Trophoblast cell (in vitro differentiated cells and primary cell): ENCODE data around the gene CDRT4.
A peak's percentile ranks its signal among the peaks of the same experiment; 100 is the strongest.

Experiments used
- DNase-seq, 2 donors: peaks; one replicate each; pipeline ENCODE4 v3.0.0-alpha.2; 2016
- H2AFZ ChIP-seq: 2 replicates; pipeline ENCODE4 v1.6.1; 2013; ENCODE audit warnings: low read length, moderate library complexity, mild to moderate bottlenecking; ENCODE audit not compliant: insufficient read depth, poor library complexity
- H2AK5ac ChIP-seq: 2 replicates; pipeline ENCODE4 v1.6.1; 2013; ENCODE audit warnings: mild to moderate bottlenecking, low read length
- H2BK120ac ChIP-seq: 2 replicates; pipeline ENCODE4 v1.6.1; 2013; ENCODE audit warnings: low read length, mild to moderate bottlenecking, moderate library complexity; ENCODE audit not compliant: insufficient read depth, poor library complexity
- H2BK12ac ChIP-seq: 2 replicates; pipeline ENCODE4 v1.6.1; 2013; ENCODE audit warnings: mild to moderate bottlenecking, low read length, moderate library complexity
- H2BK5ac ChIP-seq: 2 replicates; pipeline ENCODE4 v1.6.1; 2013; ENCODE audit warnings: low read length, low read depth, moderate library complexity, mild to moderate bottlenecking; ENCODE audit not compliant: poor library complexity
- H3K14ac ChIP-seq: 2 replicates; pipeline ENCODE4 v1.6.1; 2013; ENCODE audit warnings: mild to moderate bottlenecking, low read length
- H3K18ac ChIP-seq: 2 replicates; pipeline ENCODE4 v1.6.1; 2013; ENCODE audit warnings: mild to moderate bottlenecking, low read length
- H3K23ac ChIP-seq: 2 replicates; pipeline ENCODE4 v1.6.1; 2013; ENCODE audit warnings: low read length
- H3K27ac ChIP-seq: 2 replicates; pipeline ENCODE4 v1.5.1; 2013; ENCODE audit warnings: low read depth, mild to moderate bottlenecking, inconsistent platforms, low read length, moderate library complexity
- H3K27me3 ChIP-seq: 2 replicates; pipeline ENCODE4 v1.6.1; 2013; ENCODE audit warnings: inconsistent platforms, mild to moderate bottlenecking, low read length, moderate library complexity; ENCODE audit not compliant: insufficient read depth
- H3K36me3 ChIP-seq, 2 experiments: 1 replicate in 1 of 2; 2 replicates in 1 of 2; pipeline ENCODE4 v1.6.1; 2013; ENCODE audit warnings: low read length in 2 of 2, mild to moderate bottlenecking in 2 of 2, moderate library complexity in 1 of 2; ENCODE audit not compliant: insufficient read depth in 2 of 2, control insufficient read depth in 1 of 2
- H3K4ac ChIP-seq: 2 replicates; pipeline ENCODE4 v1.6.1; 2013; ENCODE audit warnings: low read depth, mild to moderate bottlenecking, low read length, moderate library complexity
- H3K4me1 ChIP-seq, 2 experiments: 1 replicate in 1 of 2; 2 replicates in 1 of 2; pipeline ENCODE4 v1.6.1; 2013; ENCODE audit warnings: low read length in 2 of 2, mild to moderate bottlenecking in 2 of 2, moderate library complexity in 1 of 2; ENCODE audit not compliant: insufficient read depth in 2 of 2, control insufficient read depth in 1 of 2
- H3K4me2 ChIP-seq: 2 replicates; pipeline ENCODE4 v1.6.1; 2013; ENCODE audit warnings: inconsistent platforms, mild to moderate bottlenecking, low read length, moderate library complexity
- H3K4me3 ChIP-seq: 2 replicates; pipeline ENCODE4 v1.5.1; 2013; ENCODE audit warnings: mild to moderate bottlenecking, low read depth, low read length, inconsistent platforms
- H3K79me1 ChIP-seq: one replicate; pipeline ENCODE4 v1.6.1; 2013; ENCODE audit warnings: low read length
- H3K79me2 ChIP-seq: 2 replicates; pipeline ENCODE4 v1.6.1; 2013; ENCODE audit warnings: low read length, mild to moderate bottlenecking; ENCODE audit not compliant: control insufficient read depth, insufficient read depth, poor library complexity
- H3K9ac ChIP-seq: 2 replicates; pipeline ENCODE4 v1.6.1; 2013; ENCODE audit warnings: mild to moderate bottlenecking, low read length
- H3K9me3 ChIP-seq: 2 replicates; pipeline ENCODE4 v1.6.1; 2013; ENCODE audit warnings: low read depth, mild to moderate bottlenecking, control low read depth, inconsistent platforms, low read length; ENCODE audit not compliant: insufficient read depth
- H4K12ac ChIP-seq: 2 replicates; pipeline ENCODE4 v1.6.1; 2013; ENCODE audit warnings: low read depth, mild to moderate bottlenecking, low read length, moderate library complexity
- H4K8ac ChIP-seq: 2 replicates; pipeline ENCODE4 v1.6.1; 2013; ENCODE audit warnings: low read depth, mild to moderate bottlenecking, low read length, moderate library complexity
- H4K91ac ChIP-seq: one replicate; pipeline ENCODE4 v1.6.1; 2013; ENCODE audit warnings: low read depth, mild to moderate bottlenecking, low read length, moderate library complexity
- WGBS: extraction: QIAGEN DNeasy Blood & Tissue Kit; methylation state at CpG from one replicate; pipeline ENCODE4 v1.1.7; 2013; ENCODE audit warnings: missing lambda C conversion rate; ENCODE audit not compliant: insufficient read length, insufficient coverage; ENCODE audit errors: extremely low coverage; 5-methylcytosine and 5-hydroxymethylcytosine counted together

The CDRT4 gene

GRCh38 chr17:15444805-15445204 is 22.6 kb downstream of the CDRT4 start:
- H4K8ac ChIP-seq: no peak overlapping the region
- no peak overlapping the region for H2AK5ac ChIP-seq
- WGBS: no CpG with 5 or more reads among the region's 4 CpGs
- H3K9ac ChIP-seq: no peak overlapping the region
- H3K14ac ChIP-seq: no peak overlapping the region
- no peak overlapping the region for H3K4ac ChIP-seq
- H3K18ac ChIP-seq: no peak overlapping the region
- no peak overlapping the region for H4K12ac ChIP-seq
- no peak overlapping the region for H2AFZ ChIP-seq
- H3K27me3 ChIP-seq: no peaks in the 10 kb centered on the region
- H2BK12ac ChIP-seq: no peak overlapping the region
- no peaks in the 10 kb centered on the region for H3K79me2 ChIP-seq
- H2BK5ac ChIP-seq: no peak overlapping the region
- H3K27ac ChIP-seq: peak overlapping the region; percentile 50
- peaks cover 19 to 25% of the 10 kb centered on the region in 2 experiments for H3K4me1 ChIP-seq
- no peak overlapping the region for H2BK120ac ChIP-seq
- peaks cover 16% of the 10 kb centered on the region for H3K79me1 ChIP-seq
- no peak overlapping the region for H3K4me3 ChIP-seq
- H3K9me3 ChIP-seq: no peaks in the 10 kb centered on the region
- H4K91ac ChIP-seq: no peak overlapping the region
- peak; percentile 14 to 55 for DNase-seq
- peaks cover 0 to 3% of the 10 kb centered on the region in 2 experiments for H3K36me3 ChIP-seq
- no peak overlapping the region for H3K23ac ChIP-seq
- H3K4me2 ChIP-seq: peak overlapping the region; percentile 22

GRCh38 chr17:15442311-15443180 is 24.9 kb downstream of the CDRT4 start:
- H3K4me1 ChIP-seq: peaks cover 18 to 19% of the 10 kb centered on the region in 2 experiments
- H2BK5ac ChIP-seq: no peak overlapping the region
- H3K9me3 ChIP-seq: no peaks in the 10 kb centered on the region
- H3K79me2 ChIP-seq: no peaks in the 10 kb centered on the region
- WGBS: no CpG with 5 or more reads among the region's 13 CpGs
- H3K14ac ChIP-seq: peak overlapping the region; percentile 24
- H3K4ac ChIP-seq: no peak overlapping the region
- H2BK12ac ChIP-seq: no peak overlapping the region
- no peaks in the 10 kb centered on the region for H3K27me3 ChIP-seq
- no peak overlapping the region for H2BK120ac ChIP-seq
- peaks cover 14% of the 10 kb centered on the region for H3K79me1 ChIP-seq
- H3K4me2 ChIP-seq: no peak overlapping the region
- H3K18ac ChIP-seq: no peak overlapping the region
- no peak overlapping the region for H2AK5ac ChIP-seq
- H3K23ac ChIP-seq: no peak overlapping the region
- no peak overlapping the region for H3K4me3 ChIP-seq
- no peak overlapping the region for H3K27ac ChIP-seq
- no peak overlapping the region for H4K8ac ChIP-seq
- H4K12ac ChIP-seq: no peak overlapping the region
- DNase-seq: no peak
- no peak overlapping the region for H2AFZ ChIP-seq
- H3K9ac ChIP-seq: no peak overlapping the region
- H4K91ac ChIP-seq: no peak overlapping the region
- H3K36me3 ChIP-seq: peaks cover 2 to 6% of the 10 kb centered on the region in 2 experiments

GRCh38 chr17:15441315-15441714 is 26.1 kb downstream of the CDRT4 start:
- Histone ChIP-seq H3K79me2 (no peaks in the 10 kb centered on the region), H4K8ac (no peak overlapping the region), H3K79me1 (peaks cover 23% of the 10 kb centered on the region), H3K36me3 (peaks cover 2 to 13% of the 10 kb centered on the region in 2 experiments), H2AK5ac (peak overlapping the region; percentile 50), H3K4me2 (no peak overlapping the region), H3K4me3 (no peak overlapping the region), H3K14ac (no peak overlapping the region), H2BK120ac (no peak overlapping the region), H3K9ac (no peak overlapping the region), H3K4me1 (peaks cover 21 to 23% of the 10 kb centered on the region in 2 experiments), H3K27me3 (no peaks in the 10 kb centered on the region), H3K18ac (no peak overlapping the region), H3K23ac (no peak overlapping the region), H2BK5ac (peak overlapping the region; percentile 34), H3K9me3 (no peaks in the 10 kb centered on the region), H3K4ac (no peak overlapping the region), H4K12ac (no peak overlapping the region), H3K27ac (no peak overlapping the region), H4K91ac (no peak overlapping the region), H2BK12ac (peak overlapping the region; percentile 30), H2AFZ (no peak overlapping the region)
- DNase-seq: no peak
- no CpG with 5 or more reads among the region's 4 CpGs for WGBS

- Histone ChIP-seq H3K9me3 (no peaks in the 10 kb centered on the region), H3K27ac (peak overlapping the region; percentile 36), H3K9ac (no peak overlapping the region), H3K4me3 (no peak overlapping the region), H3K23ac (no peak overlapping the region), H2BK120ac (peak overlapping the region; percentile 15), H3K4ac (no peak overlapping the region), H3K4me2 (no peak overlapping the region), H3K14ac (peak overlapping the region; percentile 50), H3K27me3 (no peaks in the 10 kb centered on the region), H2BK5ac (no peak overlapping the region), H4K12ac (no peak overlapping the region), H2AFZ (no peak overlapping the region), H4K8ac (no peak overlapping the region), H3K79me2 (no peaks in the 10 kb centered on the region), H2BK12ac (peak overlapping the region; percentile 59), H3K79me1 (peaks cover 20% of the 10 kb centered on the region), H3K4me1 (peaks cover 17 to 18% of the 10 kb centered on the region in 2 experiments), H3K18ac (peak overlapping the region; percentile 27), H2AK5ac (peak overlapping the region; percentile 24), H3K36me3 (peaks cover 2 to 13% of the 10 kb centered on the region in 2 experiments), H4K91ac (peak overlapping the region; percentile 55)
- WGBS: no CpG with 5 or more reads among the region's 3 CpGs
- no peak for DNase-seq
These were observed 27.1 kb downstream of the CDRT4 start for GRCh38 chr17:15440347-15440746.
